ENCODE data around the gene CDKL5. TPM values are rescaled to one million over a fixed set of nuclear protein-coding genes. Genes with fewer than 3 reads are reported as not detected.

Gene CDKL5
- total and polyA plus RNA-seq, 2 experiments from 2014 or later, result 7.5 to 13.7 TPM

DNA sequence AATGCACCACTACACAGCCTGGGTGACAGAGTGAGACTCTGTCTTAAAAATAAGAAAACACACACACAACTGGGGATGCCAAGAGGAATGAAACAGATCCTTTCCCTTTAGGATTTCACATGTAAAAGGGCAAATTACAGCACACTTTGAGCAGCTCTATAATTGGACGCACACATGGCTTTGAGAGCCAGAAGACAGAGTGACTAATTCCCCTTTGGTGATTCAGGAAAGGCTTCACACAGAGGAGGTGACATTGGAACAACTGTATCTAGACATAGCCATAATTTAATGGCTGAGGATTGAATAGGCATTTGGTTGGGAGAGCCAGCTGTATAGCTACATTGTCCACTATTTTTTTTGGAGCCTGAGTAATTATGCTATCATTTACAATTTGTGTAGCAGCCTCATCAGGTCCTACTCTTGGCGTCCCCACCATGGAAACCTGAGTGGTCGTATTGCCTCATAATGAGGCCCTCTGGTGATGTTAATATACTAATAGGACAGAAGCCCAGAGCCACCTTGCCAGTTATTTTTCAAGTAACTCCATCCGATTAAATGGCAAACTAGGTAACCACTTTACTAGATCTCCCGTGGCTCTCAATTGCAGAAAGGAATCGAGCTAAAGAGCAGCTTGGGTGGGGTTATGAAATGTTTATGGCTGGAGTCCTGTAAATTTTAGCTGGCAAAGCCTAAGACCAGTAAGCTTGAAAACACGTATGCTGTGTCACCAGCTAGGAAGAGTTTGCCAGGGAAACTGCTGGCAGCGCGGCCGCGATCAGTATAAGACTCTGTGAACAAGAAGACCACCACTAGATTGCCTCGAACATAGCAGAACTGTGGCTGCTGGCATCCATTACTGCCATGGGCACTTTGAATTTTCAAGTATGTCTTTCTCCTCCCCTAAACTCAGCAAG lies 273.6 kb downstream of the CDKL5 start:
- no peaks in the 10 kb centered on the region for H3K36me3 Mint-ChIP-seq (ENCODE audit: low read depth)
- H3F3A ChIP-seq (replicated peaks; ENCODE audit: low read depth), result no peaks in the 10 kb centered on the region
- no peaks in the 10 kb centered on the region for H3K79me2 ChIP-seq (replicated peaks; ENCODE audit: insufficient read depth)
- H3K4me1 ChIP-seq (ENCODE audit: insufficient read depth), result no peaks in the 10 kb centered on the region
- H4K20me1 ChIP-seq (replicated peaks; ENCODE audit: insufficient read depth), result no peaks in the 10 kb centered on the region
- no peak overlapping the region for H2AFZ ChIP-seq
- H3K27ac Mint-ChIP-seq, result no peak overlapping the region
- H3K36me3 ChIP-seq (ENCODE audit: insufficient read depth), result no peaks in the 10 kb centered on the region
- H3K9me3 Mint-ChIP-seq, result peaks cover 6% of the 10 kb centered on the region; the same call in 2 of the 3 replicates
- no peaks in the 10 kb centered on the region for H3K27me3 ChIP-seq (ENCODE audit: insufficient read depth)
- ATAC-seq, result no peak
- no peak overlapping the region for H3K4me2 ChIP-seq
- H3K4me3 ChIP-seq, result no peak overlapping the region
- no peak for DNase-seq (ENCODE audit: low spot score)
- H3K4me3 Mint-ChIP-seq, result no peak overlapping the region
- H3K9me2 ChIP-seq (ENCODE audit: insufficient read depth), result no peaks in the 10 kb centered on the region
- H3K27ac ChIP-seq (ENCODE audit: low read depth), result no peak overlapping the region
- TF ChIP-seq STAT1 (IDR thresholded peaks at IDR 0.05; ENCODE audit: unreplicated experiment), result no peak
- no peak for TF ChIP-seq POLR2AphosphoS5 (IDR thresholded peaks at IDR 0.05; ENCODE audit: low read depth)
- TF ChIP-seq, protein P1, sequence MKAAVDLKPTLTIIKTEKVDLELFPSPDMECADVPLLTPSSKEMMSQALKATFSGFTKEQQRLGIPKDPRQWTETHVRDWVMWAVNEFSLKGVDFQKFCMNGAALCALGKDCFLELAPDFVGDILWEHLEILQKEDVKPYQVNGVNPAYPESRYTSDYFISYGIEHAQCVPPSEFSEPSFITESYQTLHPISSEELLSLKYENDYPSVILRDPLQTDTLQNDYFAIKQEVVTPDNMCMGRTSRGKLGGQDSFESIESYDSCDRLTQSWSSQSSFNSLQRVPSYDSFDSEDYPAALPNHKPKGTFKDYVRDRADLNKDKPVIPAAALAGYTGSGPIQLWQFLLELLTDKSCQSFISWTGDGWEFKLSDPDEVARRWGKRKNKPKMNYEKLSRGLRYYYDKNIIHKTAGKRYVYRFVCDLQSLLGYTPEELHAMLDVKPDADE (IDR thresholded peaks at IDR 0.05), result no peak
- TF ChIP-seq ZNF114 (CRISPR knock-in tag; IDR thresholded peaks at IDR 0.05), result no peak
- TF ChIP-seq, protein P2, sequence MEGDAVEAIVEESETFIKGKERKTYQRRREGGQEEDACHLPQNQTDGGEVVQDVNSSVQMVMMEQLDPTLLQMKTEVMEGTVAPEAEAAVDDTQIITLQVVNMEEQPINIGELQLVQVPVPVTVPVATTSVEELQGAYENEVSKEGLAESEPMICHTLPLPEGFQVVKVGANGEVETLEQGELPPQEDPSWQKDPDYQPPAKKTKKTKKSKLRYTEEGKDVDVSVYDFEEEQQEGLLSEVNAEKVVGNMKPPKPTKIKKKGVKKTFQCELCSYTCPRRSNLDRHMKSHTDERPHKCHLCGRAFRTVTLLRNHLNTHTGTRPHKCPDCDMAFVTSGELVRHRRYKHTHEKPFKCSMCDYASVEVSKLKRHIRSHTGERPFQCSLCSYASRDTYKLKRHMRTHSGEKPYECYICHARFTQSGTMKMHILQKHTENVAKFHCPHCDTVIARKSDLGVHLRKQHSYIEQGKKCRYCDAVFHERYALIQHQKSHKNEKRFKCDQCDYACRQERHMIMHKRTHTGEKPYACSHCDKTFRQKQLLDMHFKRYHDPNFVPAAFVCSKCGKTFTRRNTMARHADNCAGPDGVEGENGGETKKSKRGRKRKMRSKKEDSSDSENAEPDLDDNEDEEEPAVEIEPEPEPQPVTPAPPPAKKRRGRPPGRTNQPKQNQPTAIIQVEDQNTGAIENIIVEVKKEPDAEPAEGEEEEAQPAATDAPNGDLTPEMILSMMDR (conservative IDR thresholded peaks at IDR 0.05; ENCODE audit: low read depth in 2 of 2), result no peak
- TF ChIP-seq, protein P3, sequence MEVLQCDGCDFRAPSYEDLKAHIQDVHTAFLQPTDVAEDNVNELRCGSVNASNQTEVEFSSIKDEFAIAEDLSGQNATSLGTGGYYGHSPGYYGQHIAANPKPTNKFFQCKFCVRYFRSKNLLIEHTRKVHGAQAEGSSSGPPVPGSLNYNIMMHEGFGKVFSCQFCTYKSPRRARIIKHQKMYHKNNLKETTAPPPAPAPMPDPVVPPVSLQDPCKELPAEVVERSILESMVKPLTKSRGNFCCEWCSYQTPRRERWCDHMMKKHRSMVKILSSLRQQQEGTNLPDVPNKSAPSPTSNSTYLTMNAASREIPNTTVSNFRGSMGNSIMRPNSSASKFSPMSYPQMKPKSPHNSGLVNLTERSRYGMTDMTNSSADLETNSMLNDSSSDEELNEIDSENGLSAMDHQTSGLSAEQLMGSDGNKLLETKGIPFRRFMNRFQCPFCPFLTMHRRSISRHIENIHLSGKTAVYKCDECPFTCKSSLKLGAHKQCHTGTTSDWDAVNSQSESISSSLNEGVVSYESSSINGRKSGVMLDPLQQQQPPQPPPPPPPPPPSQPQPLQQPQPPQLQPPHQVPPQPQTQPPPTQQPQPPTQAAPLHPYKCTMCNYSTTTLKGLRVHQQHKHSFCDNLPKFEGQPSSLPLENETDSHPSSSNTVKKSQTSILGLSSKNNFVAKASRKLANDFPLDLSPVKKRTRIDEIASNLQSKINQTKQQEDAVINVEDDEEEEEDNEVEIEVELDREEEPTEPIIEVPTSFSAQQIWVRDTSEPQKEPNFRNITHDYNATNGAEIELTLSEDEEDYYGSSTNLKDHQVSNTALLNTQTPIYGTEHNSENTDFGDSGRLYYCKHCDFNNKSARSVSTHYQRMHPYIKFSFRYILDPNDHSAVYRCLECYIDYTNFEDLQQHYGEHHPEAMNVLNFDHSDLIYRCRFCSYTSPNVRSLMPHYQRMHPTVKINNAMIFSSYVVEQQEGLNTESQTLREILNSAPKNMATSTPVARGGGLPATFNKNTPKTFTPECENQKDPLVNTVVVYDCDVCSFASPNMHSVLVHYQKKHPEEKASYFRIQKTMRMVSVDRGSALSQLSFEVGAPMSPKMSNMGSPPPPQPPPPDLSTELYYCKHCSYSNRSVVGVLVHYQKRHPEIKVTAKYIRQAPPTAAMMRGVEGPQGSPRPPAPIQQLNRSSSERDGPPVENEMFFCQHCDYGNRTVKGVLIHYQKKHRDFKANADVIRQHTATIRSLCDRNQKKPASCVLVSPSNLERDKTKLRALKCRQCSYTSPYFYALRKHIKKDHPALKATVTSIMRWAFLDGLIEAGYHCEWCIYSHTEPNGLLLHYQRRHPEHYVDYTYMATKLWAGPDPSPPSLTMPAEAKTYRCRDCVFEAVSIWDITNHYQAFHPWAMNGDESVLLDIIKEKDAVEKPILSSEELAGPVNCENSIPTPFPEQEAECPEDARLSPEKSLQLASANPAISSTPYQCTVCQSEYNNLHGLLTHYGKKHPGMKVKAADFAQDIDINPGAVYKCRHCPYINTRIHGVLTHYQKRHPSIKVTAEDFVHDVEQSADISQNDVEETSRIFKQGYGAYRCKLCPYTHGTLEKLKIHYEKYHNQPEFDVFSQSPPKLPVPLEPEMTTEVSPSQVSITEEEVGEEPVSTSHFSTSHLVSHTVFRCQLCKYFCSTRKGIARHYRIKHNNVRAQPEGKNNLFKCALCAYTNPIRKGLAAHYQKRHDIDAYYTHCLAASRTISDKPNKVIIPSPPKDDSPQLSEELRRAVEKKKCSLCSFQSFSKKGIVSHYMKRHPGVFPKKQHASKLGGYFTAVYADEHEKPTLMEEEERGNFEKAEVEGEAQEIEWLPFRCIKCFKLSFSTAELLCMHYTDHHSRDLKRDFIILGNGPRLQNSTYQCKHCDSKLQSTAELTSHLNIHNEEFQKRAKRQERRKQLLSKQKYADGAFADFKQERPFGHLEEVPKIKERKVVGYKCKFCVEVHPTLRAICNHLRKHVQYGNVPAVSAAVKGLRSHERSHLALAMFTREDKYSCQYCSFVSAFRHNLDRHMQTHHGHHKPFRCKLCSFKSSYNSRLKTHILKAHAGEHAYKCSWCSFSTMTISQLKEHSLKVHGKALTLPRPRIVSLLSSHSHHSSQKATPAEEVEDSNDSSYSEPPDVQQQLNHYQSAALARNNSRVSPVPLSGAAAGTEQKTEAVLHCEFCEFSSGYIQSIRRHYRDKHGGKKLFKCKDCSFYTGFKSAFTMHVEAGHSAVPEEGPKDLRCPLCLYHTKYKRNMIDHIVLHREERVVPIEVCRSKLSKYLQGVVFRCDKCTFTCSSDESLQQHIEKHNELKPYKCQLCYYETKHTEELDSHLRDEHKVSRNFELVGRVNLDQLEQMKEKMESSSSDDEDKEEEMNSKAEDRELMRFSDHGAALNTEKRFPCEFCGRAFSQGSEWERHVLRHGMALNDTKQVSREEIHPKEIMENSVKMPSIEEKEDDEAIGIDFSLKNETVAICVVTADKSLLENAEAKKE (CRISPR knock-in tag; IDR thresholded peaks at IDR 0.05), result no peak
- no peaks in the 10 kb centered on the region for H3K27me3 Mint-ChIP-seq (ENCODE audit: insufficient read depth, low read depth, poor library complexity)
- H3K4me1 Mint-ChIP-seq, result peaks cover 11% of the 10 kb centered on the region

Measured in GM23338 (cell line).